22Rv1 (cell line): ENCODE measurements around the gene MORN5.

Experiments
- H3K27ac ChIP-seq: fragments of 450-650 bp; 2 replicates; pipeline ENCODE4 v1.5.1; 2017
- ZFX ChIP-seq: fragments of 450-650 bp; IDR thresholded peaks from 2 replicates; pipeline ENCODE4 v1.6.1; 2017; ENCODE audit warnings: antibody characterized with exemption, borderline replicate concordance
- TF ChIP-seq, protein P1 (sequence below): fragments of 450-650 bp; IDR thresholded peaks from 2 replicates; pipeline ENCODE4 v1.5.1; 2017; ENCODE audit warnings: mild to moderate bottlenecking

MORN5 gene

GRCh38 chr9:122221183-122221811 lies 61.6 kb downstream of the MORN5 start:
- H3K27ac ChIP-seq = no peak overlapping the region
- TF ChIP-seq, protein P1, sequence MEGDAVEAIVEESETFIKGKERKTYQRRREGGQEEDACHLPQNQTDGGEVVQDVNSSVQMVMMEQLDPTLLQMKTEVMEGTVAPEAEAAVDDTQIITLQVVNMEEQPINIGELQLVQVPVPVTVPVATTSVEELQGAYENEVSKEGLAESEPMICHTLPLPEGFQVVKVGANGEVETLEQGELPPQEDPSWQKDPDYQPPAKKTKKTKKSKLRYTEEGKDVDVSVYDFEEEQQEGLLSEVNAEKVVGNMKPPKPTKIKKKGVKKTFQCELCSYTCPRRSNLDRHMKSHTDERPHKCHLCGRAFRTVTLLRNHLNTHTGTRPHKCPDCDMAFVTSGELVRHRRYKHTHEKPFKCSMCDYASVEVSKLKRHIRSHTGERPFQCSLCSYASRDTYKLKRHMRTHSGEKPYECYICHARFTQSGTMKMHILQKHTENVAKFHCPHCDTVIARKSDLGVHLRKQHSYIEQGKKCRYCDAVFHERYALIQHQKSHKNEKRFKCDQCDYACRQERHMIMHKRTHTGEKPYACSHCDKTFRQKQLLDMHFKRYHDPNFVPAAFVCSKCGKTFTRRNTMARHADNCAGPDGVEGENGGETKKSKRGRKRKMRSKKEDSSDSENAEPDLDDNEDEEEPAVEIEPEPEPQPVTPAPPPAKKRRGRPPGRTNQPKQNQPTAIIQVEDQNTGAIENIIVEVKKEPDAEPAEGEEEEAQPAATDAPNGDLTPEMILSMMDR = no peak
- no peak for TF ChIP-seq ZFX

- H3K27ac ChIP-seq = no peak overlapping the region
- TF ChIP-seq, protein P1 = no peak
- TF ChIP-seq ZFX = no peak
These were observed 63.1 kb downstream of the MORN5 start for GRCh38 chr9:122222791-122223190.

GRCh38 chr9:122223435-122223834 lies 63.7 kb downstream of the MORN5 start:
- H3K27ac ChIP-seq = no peak overlapping the region
- TF ChIP-seq ZFX = no peak
- TF ChIP-seq, protein P1 = no peak

DNA sequence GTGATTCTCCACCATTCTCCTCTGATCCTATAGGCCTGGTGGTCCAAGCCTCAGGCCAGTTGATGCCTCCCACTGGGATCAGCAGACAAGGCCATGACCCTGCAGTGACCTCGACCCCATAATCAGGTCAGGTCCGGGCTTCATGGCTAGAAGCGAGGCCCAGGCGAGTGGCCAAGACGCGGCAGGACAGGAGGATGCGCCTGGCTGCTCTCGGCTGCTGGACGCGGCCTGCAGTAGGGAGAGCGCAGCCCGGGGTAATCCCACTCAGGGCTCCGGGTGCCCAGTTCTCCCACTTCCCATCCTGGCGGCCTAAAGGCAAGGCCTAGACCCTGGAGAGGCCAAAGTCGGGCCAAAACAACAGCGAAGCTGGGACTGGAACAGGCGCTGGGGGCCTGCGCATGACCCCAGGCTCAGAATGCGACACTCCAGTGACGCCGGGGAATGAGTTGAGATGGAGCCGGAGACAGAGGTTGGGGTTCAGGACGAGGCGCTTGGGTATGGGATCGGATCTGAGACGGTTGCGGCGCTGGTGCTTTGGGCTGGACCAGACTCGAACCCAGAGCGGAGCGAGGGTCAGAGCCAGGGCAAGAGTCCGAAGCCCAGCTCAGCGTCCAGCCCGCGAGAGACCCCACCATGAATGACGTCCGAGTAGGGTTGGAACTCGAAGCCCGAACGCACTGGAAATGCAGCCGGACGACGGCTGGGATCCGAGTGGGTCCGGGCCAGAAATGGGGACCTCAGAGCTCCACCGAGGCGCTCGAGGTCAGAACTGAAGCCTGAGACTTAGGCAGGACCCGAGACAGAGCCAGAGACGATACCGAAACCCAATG lies 65.8 kb downstream of the MORN5 start:
- no peak for TF ChIP-seq ZFX
- TF ChIP-seq, protein P1 = no peak
- no peak overlapping the region for H3K27ac ChIP-seq

DNA sequence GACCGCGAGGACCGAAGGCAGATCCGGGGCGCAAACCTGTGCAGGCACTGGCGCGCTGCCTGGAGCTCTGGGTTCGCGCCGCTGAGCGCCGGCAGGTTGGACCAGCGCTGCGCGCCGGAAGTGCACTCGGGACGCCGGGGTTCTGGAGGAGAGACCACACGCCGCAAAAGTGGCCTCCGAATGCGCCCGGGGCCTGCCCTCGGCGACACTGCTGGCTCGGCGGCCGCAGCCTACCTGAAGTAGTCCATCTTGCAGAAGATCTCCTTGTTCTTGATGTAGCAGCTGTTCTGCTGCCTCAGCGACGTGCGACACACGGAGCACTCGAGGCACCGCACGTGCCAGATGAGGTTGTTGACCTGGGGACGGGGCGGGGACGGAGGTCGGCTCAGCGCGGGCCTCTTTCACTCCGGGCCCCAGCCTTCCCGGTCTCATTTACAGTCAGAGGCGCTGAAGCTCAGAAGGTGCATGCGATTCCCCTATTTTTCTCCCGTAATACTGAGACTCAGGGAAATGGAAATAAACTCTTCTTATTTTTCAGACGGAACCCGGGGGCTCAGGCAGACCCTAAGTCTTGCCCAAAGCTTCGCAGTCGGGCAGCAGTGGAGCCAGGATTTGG lies 66.5 kb downstream of the MORN5 start:
- TF ChIP-seq, protein P1 = no peak
- no peak for TF ChIP-seq ZFX
- H3K27ac ChIP-seq = no peak overlapping the region

DNA sequence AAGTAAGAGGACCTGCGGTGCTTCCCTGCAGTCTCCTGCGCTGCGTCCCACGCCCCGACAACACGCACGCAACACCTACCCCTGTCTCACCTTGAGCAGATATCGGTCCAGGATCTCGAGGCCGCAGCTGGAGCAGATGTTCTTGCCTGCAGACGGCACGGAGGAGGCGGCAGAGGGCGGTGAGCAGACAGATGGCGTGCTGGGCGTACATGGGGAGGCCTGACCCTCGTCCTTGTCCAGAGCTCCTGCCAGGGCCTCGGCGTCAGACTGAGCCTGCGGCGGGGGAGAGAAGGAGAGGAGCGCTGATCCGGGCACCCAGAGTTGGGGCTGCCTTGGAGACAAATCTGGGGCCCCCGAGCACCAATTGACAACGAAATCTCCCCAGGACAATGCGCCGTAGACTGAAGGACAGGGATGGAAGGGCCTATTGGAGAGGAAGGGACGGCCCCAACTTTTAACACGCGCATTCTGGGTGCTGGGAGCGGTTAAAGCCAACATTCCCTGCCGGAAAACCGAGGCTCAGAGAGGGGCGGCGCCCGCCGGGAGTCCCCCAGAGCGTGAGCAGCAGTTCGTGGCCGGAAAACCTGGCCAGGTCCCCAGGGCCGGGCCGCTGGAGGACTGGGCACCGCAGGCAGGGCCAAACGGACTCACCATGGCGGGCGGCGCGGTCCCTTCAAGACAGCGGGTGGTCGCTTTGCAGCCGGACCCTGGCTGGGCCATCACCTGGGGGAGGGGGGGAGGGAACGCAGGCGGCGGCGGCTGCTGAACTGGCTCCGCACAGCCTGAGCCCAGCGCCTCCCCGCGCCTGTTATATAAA lies 67.3 kb downstream of the MORN5 start:
- TF ChIP-seq, protein P1 = no peak; the same call in 1 of the 2 replicates
- no peak for TF ChIP-seq ZFX

More for the DNA sequence above, 67.3 kb downstream of the MORN5 start:
- H3K27ac ChIP-seq = no peak overlapping the region
